Measurements from ENCODE around the gene ITPR2. TPM values are rescaled to one million over a fixed set of nuclear protein-coding genes. Genes with fewer than 3 reads are reported as not detected.

The ITPR2 gene
- total and polyA plus RNA-seq, 2 of the 8 experiments (the other 6 are each of a cell fraction or from before 2014, with no cell fraction given) = 4.1 to 48.3 TPM

DNA sequence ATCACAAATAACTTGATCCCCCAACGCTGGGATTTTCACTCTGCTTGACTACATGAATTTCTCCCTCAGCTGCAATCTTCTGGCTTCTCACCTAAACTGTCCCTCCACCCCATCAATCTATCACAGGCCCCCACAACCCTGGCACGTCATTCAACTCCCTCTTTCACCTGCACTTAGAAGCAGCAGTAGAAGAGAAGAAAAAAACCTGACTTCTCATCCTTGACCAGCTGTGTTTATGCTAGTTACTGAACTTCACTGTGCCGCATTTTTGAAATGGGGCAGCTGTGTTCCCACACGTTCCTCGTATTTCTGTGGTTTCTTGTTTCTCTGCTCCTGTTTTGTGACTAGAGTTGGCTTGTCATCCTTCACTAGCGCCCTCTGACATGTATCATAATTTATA, 35.0 kb downstream of the ITPR2 start:
- Histone ChIP-seq H3K4me1 (replicated peaks in 1 of 4; ENCODE audit: control insufficient read depth in 3 of 4, insufficient read depth in 4 of 4, low read length in 3 of 4) (no peaks in the 10 kb centered on the region), H2BK12ac (ENCODE audit: low read depth, low read length) (no peak overlapping the region), H3K9me3 (ENCODE audit: insufficient read depth in 2 of 2, low read depth in 1 of 2, low read length in 1 of 2) (no peaks in the 10 kb centered on the region), H3K27me3 (replicated peaks in 1 of 4; ENCODE audit: control insufficient read depth in 3 of 4, extremely low read depth in 1 of 4, insufficient read depth in 3 of 4, low read length in 3 of 4) (no peaks in the 10 kb centered on the region), H4K20me1 (replicated peaks in 1 of 2; ENCODE audit: control insufficient read depth in 1 of 2, insufficient read depth in 2 of 2, low read length in 2 of 2) (no peaks in the 10 kb centered on the region), H3K79me2 (ENCODE audit: control insufficient read depth in 1 of 2, insufficient read depth in 2 of 2, low read length in 2 of 2) (peaks cover 0 to 16% of the 10 kb centered on the region in 2 experiments; a peak in 2 of 4 replicates), H2BK15ac (ENCODE audit: low read length) (no peak overlapping the region), H3K23ac (ENCODE audit: insufficient read length) (no peak overlapping the region), H3K27ac (ENCODE audit: low read depth, low read length) (no peak overlapping the region), H4K8ac (ENCODE audit: extremely low read depth, insufficient read depth, low read length) (no peak overlapping the region), H3K23me2 (ENCODE audit: low read depth, low read length) (no peaks in the 10 kb centered on the region), H2BK120ac (replicated peaks; ENCODE audit: low read depth, low read length) (no peak overlapping the region), H4K91ac (replicated peaks; ENCODE audit: insufficient read length, low read length) (no peak overlapping the region), H3K36me3 (ENCODE audit: control insufficient read depth in 2 of 4, insufficient read depth in 4 of 4, low read length in 3 of 4) (no peaks in the 10 kb centered on the region), H3K79me1 (ENCODE audit: low read depth, low read length) (0 out of 2 replicates have a peak, but pooled peaks cover 4% of the 10 kb centered on the region), H3K4me2 (ENCODE audit: insufficient read depth in 1 of 2, low read depth in 2 of 2, low read length in 2 of 2) (no peak overlapping the region), H3K18ac (ENCODE audit: extremely low read depth, low read length) (no peak overlapping the region), H3K9ac (replicated peaks in 1 of 4; ENCODE audit: extremely low read depth in 1 of 4, low read depth in 3 of 4, low read length in 3 of 4) (no peak overlapping the region), H3K14ac (ENCODE audit: insufficient read length) (no peak overlapping the region), H2AFZ (ENCODE audit: low read length) (no peak overlapping the region), H3K4ac (replicated peaks; ENCODE audit: insufficient read length, low read depth, low read length) (no peak overlapping the region), H2BK20ac (ENCODE audit: low read length) (no peak overlapping the region), H4K5ac (ENCODE audit: insufficient read length, low read depth, low read length) (no peak overlapping the region), H3K4me3 (ENCODE audit: extremely low read depth in 1 of 4, insufficient read depth in 2 of 4, low read depth in 3 of 4, low read length in 4 of 4) (no peak overlapping the region), H3K56ac (replicated peaks; ENCODE audit: insufficient read length, low read depth, low read length) (no peak overlapping the region), H2BK5ac (ENCODE audit: low read depth, low read length) (no peak overlapping the region), H2AK5ac (ENCODE audit: low read depth, low read length) (no peak overlapping the region)
- 81% methylated on average over 6 of the region's 6 CpGs; no CpG with 5 or more reads in 1 of the 2 experiments for WGBS, 2 experiments (ENCODE audit: extremely low coverage in 1 of 2, insufficient coverage in 1 of 2, insufficient read length in 1 of 2, insufficient replicate concordance in 2 of 2, low coverage in 1 of 2, low lambda C conversion rate in 2 of 2, missing lambda C conversion rate in 1 of 2)
- ChIA-PET CTCF (ENCODE audit: partially characterized antibody) (no interaction called here), POLR2A (ENCODE audit: partially characterized antibody) (no interaction called here)
- no peak for DNase-seq (ENCODE audit: low read depth in 1 of 2, low spot score in 2 of 2)
- FAIRE-seq = no peak
- TF ChIP-seq CHD1 (IDR thresholded peaks at IDR 0.05; ENCODE audit: low read depth, low read length) = no peak
- TF ChIP-seq SP2 (IDR thresholded peaks at IDR 0.05; ENCODE audit: low read length) = no peak
- TF ChIP-seq FOSL1 (IDR thresholded peaks at IDR 0.05; ENCODE audit: insufficient read depth, low read depth, low read length) = no peak
- TF ChIP-seq CEBPB (IDR thresholded peaks at IDR 0.05; ENCODE audit: low read depth, low read length) = no peak
- TF ChIP-seq SIX5 (IDR thresholded peaks at IDR 0.05; ENCODE audit: low read depth, low read length) = no peak
